H9 (cell line): ENCODE results near the gene CTCF. TPM values are rescaled to one million over a fixed set of nuclear protein-coding genes. Genes with fewer than 3 reads are reported as not detected.

Source experiments
- DNase-seq: peaks from one replicate; pipeline ENCODE4 v3.0.0-alpha.2; 2017
- H2AFZ ChIP-seq: one replicate; pipeline ENCODE4 v1.6.1; 2013; ENCODE audit warnings: mild to moderate bottlenecking, low read length, control low read depth, moderate library complexity
- H2AK5ac ChIP-seq: 2 replicates; pipeline ENCODE4 v1.6.1; 2013; ENCODE audit warnings: low read length, control low read depth, mixed read lengths; ENCODE audit not compliant: insufficient read length
- H2BK120ac ChIP-seq: one replicate; pipeline ENCODE4 v1.6.1; 2013; ENCODE audit warnings: low read depth, mild to moderate bottlenecking, low read length, control low read depth, inconsistent platforms; ENCODE audit not compliant: poor library complexity, severe bottlenecking
- H2BK12ac ChIP-seq: 2 replicates; pipeline ENCODE4 v1.6.1; 2013; ENCODE audit warnings: low read length, control low read depth, mixed read lengths, low read depth; ENCODE audit not compliant: insufficient read length
- H2BK15ac ChIP-seq: 2 replicates; pipeline ENCODE4 v1.6.1; 2013; ENCODE audit warnings: low read depth, low read length, control low read depth
- H2BK20ac ChIP-seq: one replicate; pipeline ENCODE4 v1.6.1; 2013; ENCODE audit warnings: low read depth, mild to moderate bottlenecking, low read length, control low read depth, inconsistent platforms; ENCODE audit not compliant: poor library complexity, severe bottlenecking
- H2BK5ac ChIP-seq: 2 replicates; pipeline ENCODE4 v1.6.1; 2013; ENCODE audit warnings: low read length, control low read depth, mixed read lengths; ENCODE audit not compliant: insufficient read length
- H3K14ac ChIP-seq: 2 replicates; pipeline ENCODE4 v1.6.1; 2013; ENCODE audit warnings: low read length, control low read depth; ENCODE audit not compliant: insufficient read depth
- H3K18ac ChIP-seq: 2 replicates; pipeline ENCODE4 v1.6.1; 2013; ENCODE audit warnings: low read depth, mild to moderate bottlenecking, mixed read lengths, low read length, control low read depth; ENCODE audit not compliant: insufficient read length
- H3K23ac ChIP-seq: 2 replicates; pipeline ENCODE4 v1.6.1; 2013; ENCODE audit warnings: low read length, control low read depth, mixed read lengths, low read depth; ENCODE audit not compliant: insufficient read length
- H3K23me2 ChIP-seq: 2 replicates; pipeline ENCODE4 v1.6.1; 2013; ENCODE audit warnings: low read depth, mild to moderate bottlenecking, mixed read lengths, low read length, control low read depth; ENCODE audit not compliant: insufficient read length, poor library complexity, severe bottlenecking
- H3K27ac ChIP-seq: 2 replicates; pipeline ENCODE4 v1.5.1; 2013; ENCODE audit warnings: low read length, control low read depth, mixed read lengths, low read depth; ENCODE audit not compliant: insufficient read length
- H3K27me3 ChIP-seq: 2 replicates; pipeline ENCODE4 v1.6.1; 2013; ENCODE audit warnings: low read length, control low read depth, inconsistent platforms; ENCODE audit not compliant: insufficient read depth
- H3K4ac ChIP-seq: 2 replicates; pipeline ENCODE4 v1.6.1; 2013; ENCODE audit warnings: low read depth, mild to moderate bottlenecking, control low read depth, inconsistent platforms, low read length, moderate library complexity
- H3K4me1 ChIP-seq: 2 replicates; pipeline ENCODE4 v1.6.1; 2013; ENCODE audit warnings: low read length, control low read depth, inconsistent platforms; ENCODE audit not compliant: insufficient read depth
- H3K4me2 ChIP-seq: 2 replicates; pipeline ENCODE4 v1.6.1; 2013; ENCODE audit warnings: low read length, control low read depth, mixed read lengths; ENCODE audit not compliant: insufficient read length, insufficient read depth
- H3K56ac ChIP-seq: 2 replicates; pipeline ENCODE4 v1.6.1; 2013; ENCODE audit warnings: low read depth, mild to moderate bottlenecking, mixed read lengths, low read length, control low read depth; ENCODE audit not compliant: insufficient read length
- H3K79me1 ChIP-seq: 2 replicates; pipeline ENCODE4 v1.6.1; 2013; ENCODE audit warnings: low read depth, mild to moderate bottlenecking, moderate library complexity, low read length, control low read depth, inconsistent platforms; ENCODE audit not compliant: insufficient read depth, poor library complexity, severe bottlenecking
- H3K79me2 ChIP-seq: 2 replicates; pipeline ENCODE4 v1.6.1; 2013; ENCODE audit warnings: low read length, control low read depth, inconsistent platforms; ENCODE audit not compliant: insufficient read depth
- H3K9ac ChIP-seq: 2 replicates; pipeline ENCODE4 v1.6.1; 2013; ENCODE audit warnings: low read length, control low read depth, mixed read lengths; ENCODE audit not compliant: insufficient read length; ENCODE audit errors: extremely low read depth
- H3K9me3 ChIP-seq: one replicate; pipeline ENCODE4 v1.6.1; 2013; ENCODE audit warnings: low read depth, low read length, inconsistent platforms; ENCODE audit not compliant: control insufficient read depth
- H3T11ph ChIP-seq: one replicate; pipeline ENCODE4 v1.6.1; 2013; ENCODE audit warnings: mild to moderate bottlenecking, low read length, control low read depth, inconsistent platforms
- H4K20me1 ChIP-seq: one replicate; pipeline ENCODE4 v1.6.1; 2013; ENCODE audit not compliant: control insufficient read depth, insufficient read length, insufficient read depth
- H4K5ac ChIP-seq: 2 replicates; pipeline ENCODE4 v1.6.1; 2013; ENCODE audit warnings: low read depth, mild to moderate bottlenecking, mixed read lengths, low read length, control low read depth; ENCODE audit not compliant: insufficient read length
- H4K8ac ChIP-seq: replicated peaks from 2 replicates; pipeline ENCODE4 v1.6.1; 2013; ENCODE audit warnings: low read length, control low read depth, mixed read lengths, low read depth; ENCODE audit not compliant: insufficient read length
- H4K91ac ChIP-seq: 2 replicates; pipeline ENCODE4 v1.6.1; 2013; ENCODE audit warnings: low read depth, mild to moderate bottlenecking, moderate library complexity, mixed read lengths, low read length, control low read depth; ENCODE audit not compliant: insufficient read length
- H3K27ac Mint-ChIP-seq, 3 experiments: 2 replicates in 2 of 3; 3 replicates in 1 of 3; pipeline ENCODE4 v1.8.0; 2020 to 2021; ENCODE audit warnings: mixed read lengths in 3 of 3, mild to moderate bottlenecking in 1 of 3, moderate library complexity in 1 of 3
- H3K27me3 Mint-ChIP-seq: 2 replicates; pipeline ENCODE4 v1.8.0; 2021; ENCODE audit warnings: low read depth, mild to moderate bottlenecking, moderate library complexity, mixed read lengths
- H3K36me3 Mint-ChIP-seq, 3 experiments: 2 replicates in 2 of 3; 3 replicates in 1 of 3; pipeline ENCODE4 v1.8.0; 2020 to 2021; ENCODE audit warnings: low read depth in 3 of 3, mixed read lengths in 3 of 3; ENCODE audit not compliant: insufficient read depth in 1 of 3
- H3K4me1 Mint-ChIP-seq, 2 experiments: 2 replicates each; pipeline ENCODE4 v1.8.0; 2020; ENCODE audit warnings: mixed read lengths in 2 of 2
- H3K4me3 Mint-ChIP-seq, 2 experiments: 2 replicates in 1 of 2; 3 replicates in 1 of 2; pipeline ENCODE4 v1.8.0; 2020 to 2021; ENCODE audit warnings: mild to moderate bottlenecking in 2 of 2, mixed read lengths in 2 of 2, moderate library complexity in 1 of 2
- H3K9me3 Mint-ChIP-seq, 2 experiments: 2 replicates in 1 of 2; 3 replicates in 1 of 2; pipeline ENCODE4 v1.8.0; 2020; ENCODE audit warnings: mild to moderate bottlenecking in 2 of 2, mixed read lengths in 2 of 2, moderate library complexity in 1 of 2
- WGBS: extraction: QIAGEN DNeasy Blood & Tissue Kit; methylation state at CpG from one replicate; pipeline ENCODE4 v1.1.7; 2013; ENCODE audit warnings: missing lambda C conversion rate, low lambda C conversion rate, mixed read lengths; ENCODE audit not compliant: insufficient read length; ENCODE audit errors: extremely low coverage; 5-methylcytosine and 5-hydroxymethylcytosine counted together
- total RNA-seq: library from RNA; stranded (reverse); gene quantifications from 2 replicates; pipeline ENCODE4 v1.2.1, GENCODE V29; 2021
- TF ChIP-seq, protein P1 (sequence below): fragments of 200-600 bp; sonication (generic); conservative IDR thresholded peaks from 3 replicates; pipeline ENCODE4 v1.8.0; 2021; ENCODE audit warnings: antibody characterized with exemption, mild to moderate bottlenecking

CTCF gene
- total RNA-seq, 1 experiment from 2014 or later, result 87.3 TPM

DNA sequence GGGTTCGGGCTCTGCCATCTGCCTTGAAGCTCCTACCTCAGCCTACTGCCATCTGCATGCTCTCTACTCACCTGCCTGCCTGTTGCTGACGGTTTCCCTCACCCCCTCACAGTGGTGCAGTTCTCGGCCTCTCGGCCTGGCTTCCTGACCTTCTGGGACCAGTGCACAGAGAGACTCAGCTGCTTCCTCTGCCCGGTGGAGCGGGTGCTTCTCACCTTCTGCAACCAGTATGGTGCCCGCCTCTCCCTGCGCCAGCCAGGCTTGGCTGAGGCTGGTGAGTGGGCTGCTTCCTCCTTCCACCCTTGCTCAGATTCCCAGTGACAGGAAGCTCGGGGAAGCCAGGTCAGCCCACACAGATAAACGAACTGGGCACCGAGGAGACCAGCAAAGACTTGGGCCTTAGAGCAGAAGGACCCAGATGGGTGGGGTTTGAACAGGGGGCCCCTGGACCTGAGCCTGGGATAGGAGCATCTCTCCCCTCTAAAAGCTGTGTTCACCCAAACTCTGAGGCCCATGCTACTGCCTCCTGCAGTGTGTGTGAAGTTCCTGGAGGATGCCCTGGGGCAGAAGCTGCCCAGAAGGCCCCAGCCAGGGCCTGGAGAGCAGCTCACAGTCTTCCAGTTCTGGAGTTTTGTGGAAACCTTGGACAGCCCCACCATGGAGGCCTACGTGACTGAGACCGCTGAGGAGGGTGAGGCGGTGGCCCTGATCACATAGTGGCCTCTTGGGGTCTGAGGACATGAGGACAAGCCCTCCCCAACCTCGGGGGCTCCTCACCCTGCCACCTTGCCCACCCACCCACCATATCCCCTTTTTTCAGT, 17.3 kb upstream of the CTCF start:
- Histone ChIP-seq H2BK120ac (no peak overlapping the region), H3K79me2 (no peaks in the 10 kb centered on the region), H3K27me3 (no peaks in the 10 kb centered on the region; the same call in 1 of the 2 replicates), H3T11ph (no peak overlapping the region), H3K23me2 (no peaks in the 10 kb centered on the region), H2BK5ac (no peak overlapping the region), H2BK12ac (no peak overlapping the region), H3K27ac (no peak overlapping the region), H2BK20ac (no peak overlapping the region), H3K18ac (no peak overlapping the region), H3K4ac (no peak overlapping the region), H2AK5ac (no peak overlapping the region), H3K14ac (no peak overlapping the region; the same call in 1 of the 2 replicates), H3K9me3 (no peaks in the 10 kb centered on the region), H3K56ac (no peak overlapping the region), H3K9ac (no peak overlapping the region), H3K23ac (no peak overlapping the region), H4K8ac (no peak overlapping the region), H4K91ac (no peak overlapping the region), H2BK15ac (no peak overlapping the region), H2AFZ (no peak overlapping the region), H3K4me2 (no peak overlapping the region), H3K79me1 (no peaks in the 10 kb centered on the region), H3K4me1 (no peaks in the 10 kb centered on the region; the same call in 1 of the 2 replicates), H4K20me1 (no peaks in the 10 kb centered on the region), H4K5ac (no peak overlapping the region)
- WGBS, result no CpG with 5 or more reads among the region's 15 CpGs
- TF ChIP-seq, protein P1, sequence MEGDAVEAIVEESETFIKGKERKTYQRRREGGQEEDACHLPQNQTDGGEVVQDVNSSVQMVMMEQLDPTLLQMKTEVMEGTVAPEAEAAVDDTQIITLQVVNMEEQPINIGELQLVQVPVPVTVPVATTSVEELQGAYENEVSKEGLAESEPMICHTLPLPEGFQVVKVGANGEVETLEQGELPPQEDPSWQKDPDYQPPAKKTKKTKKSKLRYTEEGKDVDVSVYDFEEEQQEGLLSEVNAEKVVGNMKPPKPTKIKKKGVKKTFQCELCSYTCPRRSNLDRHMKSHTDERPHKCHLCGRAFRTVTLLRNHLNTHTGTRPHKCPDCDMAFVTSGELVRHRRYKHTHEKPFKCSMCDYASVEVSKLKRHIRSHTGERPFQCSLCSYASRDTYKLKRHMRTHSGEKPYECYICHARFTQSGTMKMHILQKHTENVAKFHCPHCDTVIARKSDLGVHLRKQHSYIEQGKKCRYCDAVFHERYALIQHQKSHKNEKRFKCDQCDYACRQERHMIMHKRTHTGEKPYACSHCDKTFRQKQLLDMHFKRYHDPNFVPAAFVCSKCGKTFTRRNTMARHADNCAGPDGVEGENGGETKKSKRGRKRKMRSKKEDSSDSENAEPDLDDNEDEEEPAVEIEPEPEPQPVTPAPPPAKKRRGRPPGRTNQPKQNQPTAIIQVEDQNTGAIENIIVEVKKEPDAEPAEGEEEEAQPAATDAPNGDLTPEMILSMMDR, result no peak
- no peak for DNase-seq
- H3K27ac Mint-ChIP-seq, result no peak overlapping the region
- peaks cover 2 to 15% (median 13%) of the 10 kb centered on the region in 3 experiments; a peak in 6 of 7 replicates for H3K36me3 Mint-ChIP-seq
- no peak overlapping the region for H3K4me3 Mint-ChIP-seq
- no peaks in the 10 kb centered on the region; a peak in 1 of 5 replicates for H3K9me3 Mint-ChIP-seq
- H3K4me1 Mint-ChIP-seq, result peaks cover 5 to 16% of the 10 kb centered on the region in 2 experiments; a peak in 3 of 4 replicates
- peaks cover 24% of the 10 kb centered on the region for H3K27me3 Mint-ChIP-seq
